GM10266 (cell line): ENCODE measurements around the gene LARGE2.

Experiments used
- DNase-seq: peaks from one replicate; pipeline ENCODE4 v3.0.0; 2012; ENCODE audit errors: extremely low spot score
- CTCF ChIP-seq: IDR thresholded peaks from 2 replicates; pipeline ENCODE4 v1.5.1; 2012; ENCODE audit warnings: mild to moderate bottlenecking, low read depth; ENCODE audit not compliant: control insufficient read depth, insufficient read depth; ENCODE audit errors: missing control alignments

LARGE2 gene

GRCh38 chr11:45968901-45969300 is 46.4 kb downstream of the LARGE2 start:
- no peak for TF ChIP-seq CTCF

GRCh38 chr11:45973601-45974000 is 51.1 kb downstream of the LARGE2 start:
- no peak for DNase-seq
- TF ChIP-seq CTCF: no peak

More at GRCh38 chr11:45968901-45969300, 46.4 kb downstream of the LARGE2 start:
- DNase-seq: no peak

- no peak for TF ChIP-seq CTCF
- DNase-seq: no peak
These were observed 52.4 kb downstream of the LARGE2 start for GRCh38 chr11:45974806-45975205.
